Measurements from ENCODE around the gene CDC45.

DNA sequence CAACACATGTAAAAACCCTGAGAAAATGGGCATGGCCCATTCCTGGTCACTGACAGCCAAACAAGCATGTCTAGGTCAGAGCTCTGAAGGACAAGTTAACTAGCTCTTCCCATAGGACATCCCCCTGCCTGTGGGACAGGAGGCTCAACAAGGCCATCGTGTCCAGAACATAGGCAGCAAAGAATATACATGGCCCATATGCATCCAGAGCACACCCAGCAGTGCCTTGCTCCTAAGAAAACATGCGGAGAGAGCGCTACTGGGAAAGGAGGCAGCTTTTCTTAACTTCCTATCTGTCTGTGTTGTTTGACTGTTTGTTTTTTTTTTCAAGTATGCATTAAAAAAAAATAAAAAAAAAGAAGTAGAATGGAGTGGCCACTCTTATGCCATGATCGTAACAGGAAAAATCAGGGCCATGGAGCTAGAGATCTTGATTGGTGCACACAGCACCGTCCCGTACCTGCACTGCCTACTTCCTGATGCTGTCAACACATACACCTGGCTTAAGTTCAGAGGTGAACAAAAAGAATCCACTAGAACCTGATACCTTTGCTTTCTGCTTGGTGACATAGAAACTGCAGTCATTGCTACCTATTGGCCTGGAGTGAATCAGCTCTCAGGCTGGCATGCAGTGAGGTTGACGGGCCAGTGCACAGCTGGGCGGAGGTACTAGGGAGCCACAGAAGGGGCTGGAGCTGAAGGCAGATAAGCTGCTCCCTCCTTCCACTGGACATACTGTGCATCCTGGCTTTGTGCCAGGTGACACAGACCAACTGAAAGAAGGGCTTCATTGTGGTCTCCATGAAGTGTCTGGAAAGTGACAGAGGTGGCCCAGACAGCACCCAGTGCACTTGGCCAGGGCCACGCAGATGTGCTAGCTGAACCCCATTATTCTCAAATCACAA, 12.6 kb upstream of the CDC45 start:
- TF ChIP-seq, protein P1, sequence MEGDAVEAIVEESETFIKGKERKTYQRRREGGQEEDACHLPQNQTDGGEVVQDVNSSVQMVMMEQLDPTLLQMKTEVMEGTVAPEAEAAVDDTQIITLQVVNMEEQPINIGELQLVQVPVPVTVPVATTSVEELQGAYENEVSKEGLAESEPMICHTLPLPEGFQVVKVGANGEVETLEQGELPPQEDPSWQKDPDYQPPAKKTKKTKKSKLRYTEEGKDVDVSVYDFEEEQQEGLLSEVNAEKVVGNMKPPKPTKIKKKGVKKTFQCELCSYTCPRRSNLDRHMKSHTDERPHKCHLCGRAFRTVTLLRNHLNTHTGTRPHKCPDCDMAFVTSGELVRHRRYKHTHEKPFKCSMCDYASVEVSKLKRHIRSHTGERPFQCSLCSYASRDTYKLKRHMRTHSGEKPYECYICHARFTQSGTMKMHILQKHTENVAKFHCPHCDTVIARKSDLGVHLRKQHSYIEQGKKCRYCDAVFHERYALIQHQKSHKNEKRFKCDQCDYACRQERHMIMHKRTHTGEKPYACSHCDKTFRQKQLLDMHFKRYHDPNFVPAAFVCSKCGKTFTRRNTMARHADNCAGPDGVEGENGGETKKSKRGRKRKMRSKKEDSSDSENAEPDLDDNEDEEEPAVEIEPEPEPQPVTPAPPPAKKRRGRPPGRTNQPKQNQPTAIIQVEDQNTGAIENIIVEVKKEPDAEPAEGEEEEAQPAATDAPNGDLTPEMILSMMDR (IDR thresholded peaks at IDR 0.05) = no peak
- no peak for TF ChIP-seq ZFX (IDR thresholded peaks at IDR 0.05; ENCODE audit: borderline replicate concordance)

Data from 22Rv1 (cell line).